Measurements from ENCODE around the gene CRB3. TPM values are rescaled to one million over a fixed set of nuclear protein-coding genes. Genes with fewer than 3 reads are reported as not detected.

The CRB3 gene
- total and polyA plus RNA-seq, 2 experiments from 2014 or later: 11.8 to 44.4 TPM

DNA sequence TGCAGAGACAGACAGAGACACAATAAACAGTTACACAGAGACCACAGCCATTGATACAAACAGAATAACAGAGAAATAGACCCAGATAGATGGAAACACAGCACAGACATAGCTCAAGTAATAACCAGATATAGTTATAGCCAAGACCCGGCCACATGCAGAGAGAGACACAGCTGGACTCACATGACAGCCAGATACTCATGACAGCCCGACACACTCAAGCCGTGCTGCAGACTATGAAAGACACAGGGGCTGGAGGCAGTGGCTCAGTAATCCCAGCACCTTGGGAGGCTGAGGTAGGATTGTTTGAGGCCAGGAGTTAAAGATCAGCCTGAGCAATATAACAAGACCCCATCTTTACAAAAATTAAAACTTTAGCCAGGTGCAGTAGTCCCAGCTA is 19.2 kb downstream of the CRB3 start:
- TF ChIP-seq NANOG (IDR thresholded peaks at IDR 0.05; ENCODE audit: borderline replicate concordance) (no peak), EZH2 (IDR thresholded peaks at IDR 0.05; ENCODE audit: low read depth, unreplicated experiment) (no peak), CREB1 (CRISPR knock-in tag; IDR thresholded peaks at IDR 0.05; ENCODE audit: low read depth) (no peak), JUNB (IDR thresholded peaks at IDR 0.05; ENCODE audit: unreplicated experiment) (no peak), REST (IDR thresholded peaks at IDR 0.05; ENCODE audit: unreplicated experiment) (no peak), CTCF (conservative IDR thresholded peaks at IDR 0.05; ENCODE audit: low read depth in 2 of 2) (no peak)
- Histone ChIP-seq H2AFZ (no peak overlapping the region), H3K4me1 (ENCODE audit: insufficient read depth) (peaks cover 7% of the 10 kb centered on the region), H4K20me1 (replicated peaks; ENCODE audit: insufficient read depth) (no peaks in the 10 kb centered on the region), H3K9me2 (ENCODE audit: insufficient read depth) (no peaks in the 10 kb centered on the region), H3K79me2 (replicated peaks; ENCODE audit: insufficient read depth) (no peaks in the 10 kb centered on the region), H3F3A (replicated peaks; ENCODE audit: low read depth) (no peaks in the 10 kb centered on the region), H3K4me2 (no peak overlapping the region), H3K27ac (ENCODE audit: low read depth) (no peak overlapping the region), H3K27me3 (ENCODE audit: insufficient read depth) (no peaks in the 10 kb centered on the region), H3K4me3 (no peak overlapping the region), H3K36me3 (ENCODE audit: insufficient read depth) (no peaks in the 10 kb centered on the region)
- no peak overlapping the region for H3K27ac Mint-ChIP-seq
- no peak overlapping the region for H3K4me3 Mint-ChIP-seq
- DNase-seq (ENCODE audit: low spot score) (no peak), ATAC-seq (no peak)
- H3K9me3 Mint-ChIP-seq: no peaks in the 10 kb centered on the region; the same call in 1 of the 3 replicates
- no peaks in the 10 kb centered on the region for H3K36me3 Mint-ChIP-seq (ENCODE audit: low read depth)
- H3K4me1 Mint-ChIP-seq: peaks cover 12% of the 10 kb centered on the region; the same call in 2 of the 3 replicates
- H3K27me3 Mint-ChIP-seq (ENCODE audit: insufficient read depth, low read depth, poor library complexity): peaks cover 5% of the 10 kb centered on the region

DNA sequence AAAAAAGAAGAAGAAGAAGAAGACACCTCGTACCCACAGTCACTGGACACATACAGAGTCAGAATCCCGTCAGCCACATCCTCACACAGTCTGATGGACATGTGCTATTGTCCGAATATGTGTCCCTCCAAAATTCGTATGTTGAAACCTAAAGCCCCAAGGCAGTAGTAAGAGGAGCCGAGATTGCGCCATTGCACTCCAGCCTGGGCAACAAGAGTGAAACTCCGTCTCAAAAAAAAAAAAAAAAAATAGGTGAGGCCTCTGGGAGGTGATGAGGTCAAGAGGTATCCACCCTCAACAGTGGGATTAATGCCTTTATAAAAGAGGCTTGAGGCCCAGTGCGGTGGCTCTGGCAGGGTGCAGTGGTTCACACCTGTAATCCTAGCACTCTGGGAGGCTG is 20.2 kb downstream of the CRB3 start:
- no peaks in the 10 kb centered on the region for H3F3A ChIP-seq (replicated peaks; ENCODE audit: low read depth)
- no peak overlapping the region for H3K4me3 ChIP-seq
- H3K27me3 Mint-ChIP-seq (ENCODE audit: insufficient read depth, low read depth, poor library complexity): peaks cover 5% of the 10 kb centered on the region
- H3K27ac Mint-ChIP-seq: no peak overlapping the region
- no peak for ATAC-seq
- H3K36me3 ChIP-seq (ENCODE audit: insufficient read depth): no peaks in the 10 kb centered on the region
- H3K27ac ChIP-seq (ENCODE audit: low read depth): no peak overlapping the region
- H3K9me3 Mint-ChIP-seq: no peaks in the 10 kb centered on the region; the same call in 1 of the 3 replicates
- peaks cover 12% of the 10 kb centered on the region; the same call in 2 of the 3 replicates for H3K4me1 Mint-ChIP-seq
- H3K79me2 ChIP-seq (replicated peaks; ENCODE audit: insufficient read depth): no peaks in the 10 kb centered on the region
- no peak for DNase-seq (ENCODE audit: low spot score)
- no peaks in the 10 kb centered on the region for H3K36me3 Mint-ChIP-seq (ENCODE audit: low read depth)
- no peak overlapping the region for H3K4me2 ChIP-seq
- no peaks in the 10 kb centered on the region for H4K20me1 ChIP-seq (replicated peaks; ENCODE audit: insufficient read depth)
- H2AFZ ChIP-seq: no peak overlapping the region
- H3K9me2 ChIP-seq (ENCODE audit: insufficient read depth): no peaks in the 10 kb centered on the region
- H3K4me1 ChIP-seq (ENCODE audit: insufficient read depth): peaks cover 7% of the 10 kb centered on the region
- no peak overlapping the region for H3K4me3 Mint-ChIP-seq
- H3K27me3 ChIP-seq (ENCODE audit: insufficient read depth): no peaks in the 10 kb centered on the region
- TF ChIP-seq ZNF462 (CRISPR knock-in tag; IDR thresholded peaks at IDR 0.05) (no peak), ZNF331 (CRISPR knock-in tag; IDR thresholded peaks at IDR 0.05; ENCODE audit: low read depth) (no peak)

All from GM23338 (cell line).